Activated CD8-positive, alpha-beta memory T cell treated with anti-CD3 and anti-CD28 coated beads for 4 hours (primary cell): ENCODE results near the gene MXRA7.
A peak's percentile ranks its signal among the peaks of the same experiment; 100 is the strongest.
"Not testable (repeated sequence)": the region's sequence is repeated elsewhere in the genome, so short reads cannot be mapped to it uniquely, and the experiment has no call there.

Source experiments
- DNase-seq, 2 donors: peaks; one replicate each; pipeline ENCODE4 v3.0.0-alpha.2; 2020; ENCODE audit warnings: low read depth in 2 of 2

The MXRA7 gene

GRCh38 chr17:76716146-76716838, 5.5 kb upstream of the MXRA7 start:
- peak; percentile 57 to 64 for DNase-seq

GRCh38 chr17:76715496-76715830, 4.7 kb upstream of the MXRA7 start:
- DNase-seq = no peak

GRCh38 chr17:76714822-76715495, 4.2 kb upstream of the MXRA7 start:
- peak; percentile 44 to 66 for DNase-seq

GRCh38 chr17:76714336-76714735, 3.6 kb upstream of the MXRA7 start:
- no peak for DNase-seq

GRCh38 chr17:76713765-76714164, 3.0 kb upstream of the MXRA7 start:
- no peak for DNase-seq

- not testable (repeated sequence) for DNase-seq
Measured at GRCh38 chr17:76712321-76712720, 1.6 kb upstream of the MXRA7 start.

- not testable (repeated sequence) for DNase-seq
Measured at GRCh38 chr17:76709951-76710862, 558 bp downstream of the MXRA7 start.

- DNase-seq = no peak
Measured at GRCh38 chr17:76709077-76709950, 1.5 kb downstream of the MXRA7 start.

- no peak for DNase-seq
Measured at GRCh38 chr17:76707985-76708807, 2.6 kb downstream of the MXRA7 start.

GRCh38 chr17:76706817-76707216, 3.9 kb downstream of the MXRA7 start:
- no peak for DNase-seq

- DNase-seq = no peak
Measured at GRCh38 chr17:76704805-76705204, 6.0 kb downstream of the MXRA7 start.

GRCh38 chr17:76702941-76703637, 7.7 kb downstream of the MXRA7 start:
- no peak for DNase-seq

GRCh38 chr17:76702076-76702475, 8.7 kb downstream of the MXRA7 start:
- no peak for DNase-seq

- no peak for DNase-seq
Measured at GRCh38 chr17:76701471-76701967, 9.2 kb downstream of the MXRA7 start.

- DNase-seq = no peak
Measured at GRCh38 chr17:76700617-76701470, 9.9 kb downstream of the MXRA7 start.

GRCh38 chr17:76700270-76700616, 10.5 kb downstream of the MXRA7 start:
- DNase-seq = no peak

GRCh38 chr17:76698466-76698977, 12.2 kb downstream of the MXRA7 start:
- DNase-seq = not testable (repeated sequence)

- no peak for DNase-seq
Measured at GRCh38 chr17:76697702-76698465, 12.9 kb downstream of the MXRA7 start.
